H9 (cell line): ENCODE data around the gene ABCD1. TPM values are rescaled to one million over a fixed set of nuclear protein-coding genes. Genes with fewer than 3 reads are reported as not detected.

ENCODE experiments used
- DNase-seq: peaks from one replicate; pipeline ENCODE4 v3.0.0-alpha.2; 2017
- H2AFZ ChIP-seq: one replicate; pipeline ENCODE4 v1.6.1; 2013; ENCODE audit warnings: mild to moderate bottlenecking, low read length, control low read depth, moderate library complexity
- H2AK5ac ChIP-seq: 2 replicates; pipeline ENCODE4 v1.6.1; 2013; ENCODE audit warnings: low read length, control low read depth, mixed read lengths; ENCODE audit not compliant: insufficient read length
- H2BK120ac ChIP-seq: one replicate; pipeline ENCODE4 v1.6.1; 2013; ENCODE audit warnings: low read depth, mild to moderate bottlenecking, low read length, control low read depth, inconsistent platforms; ENCODE audit not compliant: poor library complexity, severe bottlenecking
- H2BK12ac ChIP-seq: 2 replicates; pipeline ENCODE4 v1.6.1; 2013; ENCODE audit warnings: low read length, control low read depth, mixed read lengths, low read depth; ENCODE audit not compliant: insufficient read length
- H2BK15ac ChIP-seq: 2 replicates; pipeline ENCODE4 v1.6.1; 2013; ENCODE audit warnings: low read depth, low read length, control low read depth
- H2BK20ac ChIP-seq: one replicate; pipeline ENCODE4 v1.6.1; 2013; ENCODE audit warnings: low read depth, mild to moderate bottlenecking, low read length, control low read depth, inconsistent platforms; ENCODE audit not compliant: poor library complexity, severe bottlenecking
- H2BK5ac ChIP-seq: 2 replicates; pipeline ENCODE4 v1.6.1; 2013; ENCODE audit warnings: low read length, control low read depth, mixed read lengths; ENCODE audit not compliant: insufficient read length
- H3K14ac ChIP-seq: 2 replicates; pipeline ENCODE4 v1.6.1; 2013; ENCODE audit warnings: low read length, control low read depth; ENCODE audit not compliant: insufficient read depth
- H3K18ac ChIP-seq: 2 replicates; pipeline ENCODE4 v1.6.1; 2013; ENCODE audit warnings: low read depth, mild to moderate bottlenecking, mixed read lengths, low read length, control low read depth; ENCODE audit not compliant: insufficient read length
- H3K23ac ChIP-seq: 2 replicates; pipeline ENCODE4 v1.6.1; 2013; ENCODE audit warnings: low read length, control low read depth, mixed read lengths, low read depth; ENCODE audit not compliant: insufficient read length
- H3K23me2 ChIP-seq: 2 replicates; pipeline ENCODE4 v1.6.1; 2013; ENCODE audit warnings: low read depth, mild to moderate bottlenecking, mixed read lengths, low read length, control low read depth; ENCODE audit not compliant: insufficient read length, poor library complexity, severe bottlenecking
- H3K27ac ChIP-seq: 2 replicates; pipeline ENCODE4 v1.5.1; 2013; ENCODE audit warnings: low read length, control low read depth, mixed read lengths, low read depth; ENCODE audit not compliant: insufficient read length
- H3K27me3 ChIP-seq: 2 replicates; pipeline ENCODE4 v1.6.1; 2013; ENCODE audit warnings: low read length, control low read depth, inconsistent platforms; ENCODE audit not compliant: insufficient read depth
- H3K4ac ChIP-seq: 2 replicates; pipeline ENCODE4 v1.6.1; 2013; ENCODE audit warnings: low read depth, mild to moderate bottlenecking, control low read depth, inconsistent platforms, low read length, moderate library complexity
- H3K4me1 ChIP-seq: 2 replicates; pipeline ENCODE4 v1.6.1; 2013; ENCODE audit warnings: low read length, control low read depth, inconsistent platforms; ENCODE audit not compliant: insufficient read depth
- H3K4me2 ChIP-seq: 2 replicates; pipeline ENCODE4 v1.6.1; 2013; ENCODE audit warnings: low read length, control low read depth, mixed read lengths; ENCODE audit not compliant: insufficient read length, insufficient read depth
- H3K56ac ChIP-seq: 2 replicates; pipeline ENCODE4 v1.6.1; 2013; ENCODE audit warnings: low read depth, mild to moderate bottlenecking, mixed read lengths, low read length, control low read depth; ENCODE audit not compliant: insufficient read length
- H3K79me1 ChIP-seq: 2 replicates; pipeline ENCODE4 v1.6.1; 2013; ENCODE audit warnings: low read depth, mild to moderate bottlenecking, moderate library complexity, low read length, control low read depth, inconsistent platforms; ENCODE audit not compliant: insufficient read depth, poor library complexity, severe bottlenecking
- H3K79me2 ChIP-seq: 2 replicates; pipeline ENCODE4 v1.6.1; 2013; ENCODE audit warnings: low read length, control low read depth, inconsistent platforms; ENCODE audit not compliant: insufficient read depth
- H3K9ac ChIP-seq: 2 replicates; pipeline ENCODE4 v1.6.1; 2013; ENCODE audit warnings: low read length, control low read depth, mixed read lengths; ENCODE audit not compliant: insufficient read length; ENCODE audit errors: extremely low read depth
- H3K9me3 ChIP-seq: one replicate; pipeline ENCODE4 v1.6.1; 2013; ENCODE audit warnings: low read depth, low read length, inconsistent platforms; ENCODE audit not compliant: control insufficient read depth
- H3T11ph ChIP-seq: one replicate; pipeline ENCODE4 v1.6.1; 2013; ENCODE audit warnings: mild to moderate bottlenecking, low read length, control low read depth, inconsistent platforms
- H4K20me1 ChIP-seq: one replicate; pipeline ENCODE4 v1.6.1; 2013; ENCODE audit not compliant: control insufficient read depth, insufficient read length, insufficient read depth
- H4K5ac ChIP-seq: 2 replicates; pipeline ENCODE4 v1.6.1; 2013; ENCODE audit warnings: low read depth, mild to moderate bottlenecking, mixed read lengths, low read length, control low read depth; ENCODE audit not compliant: insufficient read length
- H4K8ac ChIP-seq: replicated peaks from 2 replicates; pipeline ENCODE4 v1.6.1; 2013; ENCODE audit warnings: low read length, control low read depth, mixed read lengths, low read depth; ENCODE audit not compliant: insufficient read length
- H4K91ac ChIP-seq: 2 replicates; pipeline ENCODE4 v1.6.1; 2013; ENCODE audit warnings: low read depth, mild to moderate bottlenecking, moderate library complexity, mixed read lengths, low read length, control low read depth; ENCODE audit not compliant: insufficient read length
- H3K27ac Mint-ChIP-seq, 3 experiments: 2 replicates in 2 of 3; 3 replicates in 1 of 3; pipeline ENCODE4 v1.8.0; 2020 to 2021; ENCODE audit warnings: mixed read lengths in 3 of 3, mild to moderate bottlenecking in 1 of 3, moderate library complexity in 1 of 3
- H3K27me3 Mint-ChIP-seq: 2 replicates; pipeline ENCODE4 v1.8.0; 2021; ENCODE audit warnings: low read depth, mild to moderate bottlenecking, moderate library complexity, mixed read lengths
- H3K36me3 Mint-ChIP-seq, 3 experiments: 2 replicates in 2 of 3; 3 replicates in 1 of 3; pipeline ENCODE4 v1.8.0; 2020 to 2021; ENCODE audit warnings: low read depth in 3 of 3, mixed read lengths in 3 of 3; ENCODE audit not compliant: insufficient read depth in 1 of 3
- H3K4me1 Mint-ChIP-seq, 2 experiments: 2 replicates each; pipeline ENCODE4 v1.8.0; 2020; ENCODE audit warnings: mixed read lengths in 2 of 2
- H3K4me3 Mint-ChIP-seq, 2 experiments: 2 replicates in 1 of 2; 3 replicates in 1 of 2; pipeline ENCODE4 v1.8.0; 2020 to 2021; ENCODE audit warnings: mild to moderate bottlenecking in 2 of 2, mixed read lengths in 2 of 2, moderate library complexity in 1 of 2
- H3K9me3 Mint-ChIP-seq, 2 experiments: 2 replicates in 1 of 2; 3 replicates in 1 of 2; pipeline ENCODE4 v1.8.0; 2020; ENCODE audit warnings: mild to moderate bottlenecking in 2 of 2, mixed read lengths in 2 of 2, moderate library complexity in 1 of 2
- CTCF ChIP-seq: fragments of 200-600 bp; sonication (generic); conservative IDR thresholded peaks from 3 replicates; pipeline ENCODE4 v1.8.0; 2021; ENCODE audit warnings: antibody characterized with exemption, mild to moderate bottlenecking
- WGBS: extraction: QIAGEN DNeasy Blood & Tissue Kit; methylation state at CpG from one replicate; pipeline ENCODE4 v1.1.7; 2013; ENCODE audit warnings: missing lambda C conversion rate, low lambda C conversion rate, mixed read lengths; ENCODE audit not compliant: insufficient read length; ENCODE audit errors: extremely low coverage; 5-methylcytosine and 5-hydroxymethylcytosine counted together
- total RNA-seq: library from RNA; stranded (reverse); gene quantifications from 2 replicates; pipeline ENCODE4 v1.2.1, GENCODE V29; 2021

Gene ABCD1
- total RNA-seq, 1 experiment from 2014 or later = 11.1 TPM

GRCh38 chrX:153779891-153780677 is 55.4 kb downstream of the ABCD1 start:
- peaks cover 8% of the 10 kb centered on the region for H3K9me3 ChIP-seq
- H2BK120ac ChIP-seq = no peak overlapping the region
- Mint-ChIP-seq H3K4me1 (peaks cover 4 to 8% of the 10 kb centered on the region in 2 experiments), H3K9me3 (peaks cover 31 to 59% of the 10 kb centered on the region in 2 experiments), H3K36me3 (peaks cover 0 to 12% (median 3%) of the 10 kb centered on the region in 3 experiments; a peak in 5 of 7 replicates), H3K4me3 (peak overlapping the region in 1 of 2 experiments; percentile 43; a peak in 1 of 5 replicates), H3K27ac (peak overlapping the region in 2 of 3 experiments; percentile 44 to 48; a peak in 2 of 7 replicates), H3K27me3 (peaks cover 2% of the 10 kb centered on the region; the same call in 1 of the 2 replicates)
- H3K14ac ChIP-seq = no peak overlapping the region
- no peak overlapping the region for H2BK20ac ChIP-seq
- no peak overlapping the region for H3K9ac ChIP-seq
- no peaks in the 10 kb centered on the region for H3K79me1 ChIP-seq
- no peaks in the 10 kb centered on the region for H3K4me1 ChIP-seq
- H2AFZ ChIP-seq = no peak overlapping the region
- TF ChIP-seq CTCF = no peak
- no peak overlapping the region for H3K23ac ChIP-seq
- no CpG with 5 or more reads among the region's 18 CpGs for WGBS
- H3K27me3 ChIP-seq = no peaks in the 10 kb centered on the region
- no peak overlapping the region for H4K5ac ChIP-seq
- no peak overlapping the region for H3K4me2 ChIP-seq
- H2AK5ac ChIP-seq = no peak overlapping the region
- no peaks in the 10 kb centered on the region for H3K79me2 ChIP-seq
- no peak overlapping the region for H4K91ac ChIP-seq
- no peak overlapping the region for H4K8ac ChIP-seq
- no peaks in the 10 kb centered on the region for H3K23me2 ChIP-seq
- no peak overlapping the region for H3K4ac ChIP-seq
- no peak overlapping the region for H2BK5ac ChIP-seq
- no peak overlapping the region for H2BK15ac ChIP-seq
- H4K20me1 ChIP-seq = no peaks in the 10 kb centered on the region
- no peak overlapping the region for H3T11ph ChIP-seq
- H3K27ac ChIP-seq = no peak overlapping the region
- no peak overlapping the region for H3K18ac ChIP-seq
- no peak overlapping the region for H2BK12ac ChIP-seq
- DNase-seq = no peak
- H3K56ac ChIP-seq = no peak overlapping the region
